ENCODE data around the gene HECTD4. TPM values are rescaled to one million over a fixed set of nuclear protein-coding genes. Genes with fewer than 3 reads are reported as not detected.

HECTD4 gene
- total and polyA plus RNA-seq, 11 donors = 6.3 to 30.7 (median 23.1) TPM

- 95 to 97% (median 96%) methylated on average over 5 of the region's 5 CpGs for WGBS, 4 donors
- intact Hi-C loops (cut with DNase I) = no loop called here
- ATAC-seq = no peak
Observed at GRCh38 chr12:112238441-112238840, 143.8 kb downstream of the HECTD4 start.

GRCh38 chr12:112236786-112237185 is 145.4 kb downstream of the HECTD4 start:
- no peak for TF ChIP-seq CTCF (IDR thresholded peaks at IDR 0.05)
- no peak for TF ChIP-seq POLR2A (IDR thresholded peaks at IDR 0.05)
- DNase-seq (no peak), ATAC-seq (no peak)
- intact Hi-C loops (cut with DNase I) = no loop called here
- Histone ChIP-seq H3K36me3 (peaks cover 0 to 100% (median 99%) of the 10 kb centered on the region in 9 donors), H3K27ac (no peak overlapping the region), H3K9me3 (no peaks in the 10 kb centered on the region), H3K4me3 (no peak overlapping the region), H3K4me1 (no peaks in the 10 kb centered on the region), H3K27me3 (no peaks in the 10 kb centered on the region)
- 90 to 96% (median 92%) methylated on average over 7 of the region's 7 CpGs for WGBS, 4 donors

More at GRCh38 chr12:112238441-112238840, 143.8 kb downstream of the HECTD4 start:
- H3K27ac ChIP-seq = no peak overlapping the region
- no peak for DNase-seq
- TF ChIP-seq CTCF (IDR thresholded peaks at IDR 0.05) (no peak), POLR2A (IDR thresholded peaks at IDR 0.05) (no peak)
- H3K9me3 ChIP-seq = no peaks in the 10 kb centered on the region
- no peaks in the 10 kb centered on the region for H3K4me1 ChIP-seq
- H3K4me3 ChIP-seq = no peak overlapping the region
- H3K27me3 ChIP-seq = no peaks in the 10 kb centered on the region
- H3K36me3 ChIP-seq = peaks cover 0 to 100% (median 99%) of the 10 kb centered on the region in 9 donors

- intact Hi-C loops (cut with DNase I) = no loop called here
- TF ChIP-seq POLR2A (IDR thresholded peaks at IDR 0.05) (no peak), CTCF (IDR thresholded peaks at IDR 0.05) (no peak)
- WGBS, 4 donors = 60 to 88% (median 87%) methylated on average over 1 of the region's 1 CpG
- Histone ChIP-seq H3K27me3 (no peaks in the 10 kb centered on the region), H3K9me3 (no peaks in the 10 kb centered on the region), H3K36me3 (peaks cover 0 to 100% (median 99%) of the 10 kb centered on the region in 9 donors), H3K27ac (no peak overlapping the region), H3K4me3 (no peak overlapping the region), H3K4me1 (no peaks in the 10 kb centered on the region)
- DNase-seq (no peak), ATAC-seq (no peak)
Observed at GRCh38 chr12:112236386-112236785, 145.8 kb downstream of the HECTD4 start.

GRCh38 chr12:112234303-112234702 is 147.9 kb downstream of the HECTD4 start:
- DNase-seq (no peak), ATAC-seq (no peak)
- Histone ChIP-seq H3K27ac (no peak overlapping the region), H3K36me3 (peaks cover 0 to 100% (median 100%) of the 10 kb centered on the region in 9 donors), H3K27me3 (no peaks in the 10 kb centered on the region), H3K9me3 (no peaks in the 10 kb centered on the region), H3K4me3 (no peak overlapping the region), H3K4me1 (no peaks in the 10 kb centered on the region)
- TF ChIP-seq POLR2A (IDR thresholded peaks at IDR 0.05) (no peak), CTCF (IDR thresholded peaks at IDR 0.05) (no peak)
- WGBS, 4 donors = 90 to 96% (median 93%) methylated on average over 2 of the region's 2 CpGs
- intact Hi-C loops (cut with DNase I) = no loop called here
